Right hindlimb (tissue), 1 donor: ENCODE results near the gene MTCH2.

Source experiments
- DNase-seq: peaks from one replicate; pipeline ENCODE4 v3.0.0-alpha.2; 2018

Gene MTCH2

GRCh38 chr11:47631473-47631872 lies 10.9 kb downstream of the MTCH2 start:
- no peak for DNase-seq

- no peak for DNase-seq
Observed at GRCh38 chr11:47628026-47628425, 14.3 kb downstream of the MTCH2 start.

DNA sequence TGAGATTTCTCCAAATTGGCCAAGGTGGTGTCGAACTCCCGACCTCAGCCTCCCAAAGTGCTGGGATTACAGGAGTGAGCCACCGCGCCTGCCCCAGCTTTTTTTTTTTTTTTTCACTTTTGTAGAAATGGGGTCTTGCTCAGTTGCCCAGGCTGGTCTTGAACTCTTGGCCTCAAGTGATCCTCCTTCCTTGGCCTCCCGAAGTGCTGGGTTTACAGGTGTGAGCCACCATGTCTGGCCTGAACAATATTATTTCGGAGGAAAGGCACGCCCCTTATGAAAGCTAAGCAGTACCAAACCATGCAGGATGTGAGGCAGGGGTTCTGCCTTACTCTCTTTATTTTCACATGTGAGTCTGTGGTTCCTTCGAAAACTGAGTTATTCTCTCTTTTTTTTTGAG lies 16.1 kb downstream of the MTCH2 start:
- DNase-seq = no peak

DNA sequence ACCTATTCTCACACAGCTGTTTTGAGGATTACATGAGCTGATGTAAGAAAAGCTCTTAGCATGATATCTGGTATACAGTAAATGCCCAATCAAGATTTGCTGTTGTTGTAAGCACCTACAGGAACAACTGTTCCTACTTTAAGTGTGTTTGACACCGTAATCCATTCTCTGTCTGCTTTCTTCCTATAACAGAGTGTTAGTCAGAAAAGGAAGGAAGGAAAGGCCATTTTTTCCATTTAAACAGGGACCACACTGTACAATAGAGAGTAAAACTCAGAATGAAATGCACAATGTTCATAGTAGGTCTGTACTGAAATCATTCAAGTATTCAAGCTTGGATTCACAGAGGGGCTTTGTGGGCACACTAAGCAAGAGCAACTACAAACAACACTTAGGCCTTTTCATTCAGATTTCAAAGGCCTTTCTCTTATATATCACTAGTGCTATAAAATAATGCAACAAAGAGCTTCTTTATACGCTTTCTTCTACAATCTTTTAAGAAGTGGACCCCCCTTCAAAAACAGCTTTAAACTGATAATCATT lies 21.5 kb downstream of the MTCH2 start:
- DNase-seq = no peak

DNA sequence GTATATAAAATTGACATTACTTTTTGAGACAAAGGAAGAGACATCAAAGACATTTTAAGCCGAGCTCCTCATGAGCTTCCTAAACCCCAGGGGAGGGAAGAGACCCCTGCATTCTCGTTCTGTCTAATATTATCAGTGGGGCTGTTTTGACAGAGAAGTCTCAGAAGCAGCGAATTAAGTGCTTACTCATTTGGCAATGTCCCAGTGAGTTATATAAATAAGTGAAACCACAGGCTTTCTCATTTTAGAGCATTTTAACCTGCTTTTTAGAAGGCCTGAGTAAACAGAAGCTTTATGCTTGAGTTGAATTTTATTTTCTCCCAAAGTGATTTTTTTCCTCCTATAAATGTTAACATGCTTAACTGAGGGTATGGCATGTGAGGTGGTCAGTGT lies 24.9 kb downstream of the MTCH2 start:
- DNase-seq = no peak

DNA sequence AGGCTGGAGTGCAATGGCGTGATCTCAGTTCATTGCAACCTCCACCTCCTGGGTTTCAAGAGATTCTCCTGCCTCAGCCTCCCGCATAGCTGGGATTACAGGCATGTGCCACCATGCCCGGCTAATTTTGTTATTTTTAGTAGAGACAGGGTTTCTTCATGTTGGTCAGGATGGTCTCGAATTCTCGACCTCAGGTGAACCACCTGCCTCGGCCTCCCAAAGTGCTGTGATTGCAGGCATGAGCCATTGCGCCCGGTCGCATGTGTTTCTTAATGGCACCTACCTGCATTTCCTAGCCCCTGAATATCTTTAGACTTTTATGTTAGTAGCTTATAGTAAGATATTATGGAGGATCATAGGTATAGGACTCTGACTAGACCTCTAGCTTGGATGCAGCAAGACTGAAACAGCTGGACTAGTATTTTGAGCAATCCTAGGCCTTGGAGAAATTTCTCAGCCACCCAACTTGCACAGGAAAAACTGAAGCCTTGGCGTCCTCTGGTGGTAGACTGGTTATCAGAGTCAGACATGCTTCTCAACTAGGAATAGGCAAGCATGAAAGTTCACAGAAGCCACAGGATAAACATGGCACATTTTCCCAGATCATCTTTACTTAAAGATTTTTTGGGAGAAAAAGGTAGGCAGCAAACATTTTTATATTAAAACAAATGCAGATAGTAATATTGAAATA lies 25.5 kb downstream of the MTCH2 start:
- peak; percentile 68 for DNase-seq

- DNase-seq = no peak
Observed at GRCh38 chr11:47615249-47615648, 27.1 kb downstream of the MTCH2 start.

DNA sequence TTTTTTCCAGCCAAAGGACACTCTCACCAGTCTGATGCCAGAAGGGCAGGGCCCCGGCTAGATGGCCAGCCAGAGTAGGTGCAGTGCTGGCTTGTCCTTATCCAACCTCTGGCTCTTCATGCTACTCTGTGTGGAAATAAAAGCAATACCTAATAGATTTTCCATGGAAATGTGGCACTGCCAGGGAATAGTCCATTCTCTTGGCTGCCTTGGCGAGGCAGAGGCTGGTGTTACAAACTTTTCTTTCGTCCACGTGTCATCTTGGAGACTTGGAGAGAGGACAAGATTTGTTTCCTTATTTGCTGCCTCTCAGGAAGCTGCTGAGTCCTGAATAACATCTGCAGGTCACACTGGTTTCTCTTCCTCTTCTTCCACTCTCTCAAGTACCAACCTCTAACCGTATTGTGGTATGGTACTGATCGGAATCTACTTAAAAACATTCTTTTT lies 31.0 kb downstream of the MTCH2 start:
- DNase-seq = no peak

- DNase-seq = no peak
Observed at GRCh38 chr11:47609675-47610074, 32.7 kb downstream of the MTCH2 start.

GRCh38 chr11:47607380-47607779 lies 35.0 kb downstream of the MTCH2 start:
- DNase-seq = peak; percentile 61

DNA sequence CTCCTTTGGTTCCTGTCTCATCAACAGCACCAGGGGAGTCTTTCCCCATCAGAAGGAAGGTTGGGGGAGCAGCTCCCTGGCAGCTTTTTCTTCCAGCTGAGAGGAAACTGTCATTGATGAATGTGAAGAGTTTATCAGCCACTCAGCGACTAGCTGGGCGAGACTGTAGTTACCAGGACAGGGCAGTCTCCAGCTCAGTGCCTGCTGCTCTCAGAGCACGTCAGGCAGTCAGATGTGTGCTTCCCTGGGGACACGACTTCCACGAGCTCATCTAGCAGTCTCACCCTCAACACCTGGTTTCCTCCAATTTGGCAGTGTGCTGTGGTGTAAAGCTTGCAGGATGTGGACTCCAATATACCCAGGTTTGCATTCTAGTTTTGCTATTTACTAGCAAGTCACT lies 35.6 kb downstream of the MTCH2 start:
- no peak for DNase-seq

- no peak for DNase-seq
Observed at GRCh38 chr11:47605921-47606320, 36.4 kb downstream of the MTCH2 start.

GRCh38 chr11:47603295-47603694 lies 39.1 kb downstream of the MTCH2 start:
- DNase-seq = no peak

DNA sequence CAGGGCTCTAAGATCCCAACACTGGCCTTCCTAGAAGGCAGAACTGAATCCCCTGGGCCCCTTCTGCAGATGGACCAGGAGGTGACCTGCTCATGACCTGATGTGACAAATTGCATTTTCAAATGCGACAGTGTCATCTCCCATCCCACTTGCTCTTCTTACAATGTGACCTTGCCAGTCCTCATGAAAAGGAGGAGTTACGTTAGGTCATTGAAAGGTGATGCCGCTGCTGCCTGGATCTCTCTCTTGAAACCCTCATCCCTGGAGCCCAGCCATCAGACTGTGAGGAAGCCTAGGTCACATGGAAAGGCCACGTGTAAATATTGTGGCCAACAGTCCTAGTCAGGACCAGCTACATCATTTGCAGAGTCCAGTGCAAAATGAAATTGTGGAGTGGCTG lies 42.5 kb downstream of the MTCH2 start:
- DNase-seq = no peak

GRCh38 chr11:47595967-47596366 lies 46.4 kb downstream of the MTCH2 start:
- no peak for DNase-seq

DNA sequence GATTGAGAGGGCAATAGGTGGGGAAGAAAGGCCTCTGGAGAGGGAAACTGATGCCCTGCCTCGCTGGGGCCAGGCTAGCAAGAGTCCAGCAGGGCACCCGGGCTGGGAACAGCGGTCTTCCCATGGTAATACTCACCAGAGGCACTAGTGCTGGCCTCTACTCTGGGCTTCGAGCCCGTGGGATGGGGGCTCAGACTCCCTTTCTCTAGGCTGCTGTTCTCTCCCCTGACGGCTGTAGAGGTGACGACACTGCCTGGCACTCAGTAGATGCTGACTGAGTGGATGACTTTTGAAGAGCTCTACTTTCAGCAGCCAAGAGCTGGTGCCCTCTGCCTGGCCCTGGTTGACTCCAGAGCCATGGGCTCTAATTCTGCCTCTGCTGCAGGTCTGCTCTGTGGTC lies 47.3 kb downstream of the MTCH2 start:
- DNase-seq = no peak

DNA sequence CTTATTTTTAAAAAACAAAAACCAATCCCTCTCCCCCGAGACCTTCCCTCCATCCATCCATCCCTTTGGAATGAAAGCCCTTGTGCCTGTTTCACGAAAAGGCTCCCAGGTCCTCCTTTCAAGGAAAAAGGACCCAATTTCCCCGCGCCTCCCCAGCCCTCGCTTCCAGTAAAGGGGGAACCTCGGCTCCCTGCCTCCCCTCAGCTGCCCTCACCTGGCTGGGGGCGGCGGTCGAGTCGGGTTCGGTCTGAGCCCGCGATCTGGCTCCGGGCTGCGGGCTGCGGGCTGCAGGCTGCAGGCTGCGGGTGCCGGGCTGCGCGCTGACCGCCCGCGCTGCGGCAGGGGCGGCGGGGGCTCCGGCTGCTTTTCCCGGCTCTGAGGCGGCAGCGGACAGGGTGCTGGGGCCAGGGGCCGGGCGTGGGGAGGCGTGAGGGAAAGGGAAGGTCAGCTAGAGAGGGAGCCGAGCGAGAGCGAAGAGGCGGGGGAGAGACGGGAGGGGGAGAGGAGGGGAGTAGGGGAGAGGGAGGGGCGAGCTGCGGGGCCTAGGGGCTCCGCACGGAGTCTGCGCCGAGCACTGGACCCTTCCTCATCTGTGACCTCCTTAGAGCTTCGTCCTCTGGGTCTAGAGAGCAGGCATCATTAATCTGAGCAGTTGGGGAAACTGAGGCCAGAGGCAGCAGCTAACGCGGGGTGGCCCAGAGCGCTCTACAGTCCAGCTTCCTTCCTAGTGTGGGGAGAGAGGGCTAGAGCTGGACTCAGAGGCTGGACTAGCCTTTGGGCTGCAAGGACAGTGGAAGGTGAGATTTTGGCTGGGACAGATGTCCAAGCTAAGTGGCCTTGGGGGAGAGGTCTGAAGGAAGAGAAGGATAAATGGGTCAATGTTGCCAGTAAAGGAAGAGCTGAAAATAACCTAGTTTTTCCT lies 48.2 kb downstream of the MTCH2 start, which contains the start of gene C1QTNF4:
Gene C1QTNF4 (minus strand): TSS at position 478 of the 922 bp plus-strand sequence. CDS start 3,601 bp downstream, outside the sequence.
- no peak for DNase-seq

- no peak for DNase-seq
Observed at GRCh38 chr11:47593492-47593933, 48.8 kb downstream of the MTCH2 start.

GRCh38 chr11:47592970-47593369 lies 49.4 kb downstream of the MTCH2 start:
- DNase-seq = no peak

- DNase-seq = no peak
Observed at GRCh38 chr11:47592251-47592650, 50.1 kb downstream of the MTCH2 start.

- DNase-seq = no peak
Observed at GRCh38 chr11:47591764-47592163, 50.6 kb downstream of the MTCH2 start.

- peak; percentile 86 for DNase-seq
Observed at GRCh38 chr11:47589977-47590861, 52.1 kb downstream of the MTCH2 start.

DNA sequence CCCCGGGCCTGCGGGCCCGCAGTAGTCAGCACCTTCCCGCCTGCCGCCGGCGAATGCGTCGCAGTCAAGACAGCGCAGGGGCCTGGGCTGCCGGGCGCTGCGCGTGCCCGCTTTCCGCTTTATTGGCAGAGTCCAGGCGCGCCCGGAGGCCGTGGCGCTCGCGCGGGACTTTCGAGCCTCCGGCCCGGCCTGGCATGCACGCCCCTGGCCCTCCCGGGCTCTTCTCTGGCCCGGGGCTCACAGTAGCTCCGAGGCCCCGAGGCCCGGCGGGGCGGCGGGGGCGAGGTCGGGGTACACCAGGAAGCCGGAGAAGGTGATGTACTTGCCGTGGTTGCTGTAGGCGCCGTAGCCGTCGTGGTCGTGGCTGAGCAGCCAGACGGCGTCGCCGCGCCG lies 52.8 kb downstream of the MTCH2 start:
- DNase-seq = no peak
